IPS DF 6.9 (cell line): ENCODE measurements around the gene SLC2A5.

Experiments
- DNase-seq: peaks from one replicate; pipeline ENCODE4 v3.0.0-alpha.2; 2013; ENCODE audit warnings: low read depth, low spot score
- H3K27ac ChIP-seq: one replicate; pipeline ENCODE4 v1.5.1; 2013; ENCODE audit warnings: low read length, control low read depth
- H3K27me3 ChIP-seq: 2 replicates; pipeline ENCODE4 v1.6.1; 2013; ENCODE audit warnings: mild to moderate bottlenecking, low read length; ENCODE audit not compliant: control insufficient read depth, insufficient read depth
- H3K36me3 ChIP-seq: 2 replicates; pipeline ENCODE4 v1.6.1; 2013; ENCODE audit warnings: low read length; ENCODE audit not compliant: control insufficient read depth, insufficient read depth
- H3K4me1 ChIP-seq: 2 replicates; pipeline ENCODE4 v1.6.1; 2013; ENCODE audit warnings: low read length; ENCODE audit not compliant: control insufficient read depth, insufficient read depth
- H3K4me3 ChIP-seq: 2 replicates; pipeline ENCODE4 v1.5.1; 2013; ENCODE audit warnings: mild to moderate bottlenecking, low read length
- H3K9me3 ChIP-seq: 2 replicates; pipeline ENCODE4 v1.6.1; 2013; ENCODE audit warnings: low read length, inconsistent platforms; ENCODE audit not compliant: control insufficient read depth, insufficient read depth
- WGBS: extraction: QIAGEN DNeasy Blood & Tissue Kit; methylation state at CpG from one replicate; pipeline ENCODE4 v1.1.7; 2013; ENCODE audit warnings: mixed read lengths, missing lambda C conversion rate; ENCODE audit not compliant: insufficient read length, insufficient coverage; 5-methylcytosine and 5-hydroxymethylcytosine counted together

Gene SLC2A5

DNA sequence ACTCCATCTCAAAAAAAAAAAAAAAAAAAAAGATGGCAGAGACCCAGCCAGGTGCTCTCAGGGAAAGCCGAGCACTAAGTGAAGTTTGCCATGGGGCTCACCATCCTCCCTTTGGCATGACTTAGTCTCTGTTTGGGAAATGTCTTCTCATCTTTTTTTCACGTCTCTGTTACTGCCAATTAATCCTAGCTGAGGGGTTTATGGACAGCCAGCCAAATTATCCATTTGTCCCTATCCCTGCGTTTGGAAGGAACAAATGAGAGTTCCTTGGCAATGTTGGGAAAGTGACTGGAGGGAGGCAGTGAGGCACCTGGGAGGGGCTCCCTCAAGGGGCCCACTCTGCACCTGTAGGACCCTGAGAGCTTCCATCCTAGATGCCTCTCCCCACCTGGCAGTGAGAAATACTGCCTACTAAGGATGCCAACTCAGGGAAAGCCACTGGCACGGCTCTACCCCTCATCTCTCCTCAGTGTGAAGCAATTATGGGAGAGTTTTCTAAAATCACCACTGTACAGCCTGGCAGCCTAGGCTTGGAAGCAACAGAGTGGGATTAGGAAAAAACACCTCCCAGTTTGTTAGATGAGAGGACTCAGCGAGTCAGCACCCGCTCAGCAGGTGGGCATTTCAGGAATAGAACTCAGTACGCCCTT is 23.4 kb downstream of the SLC2A5 start:
- no peaks in the 10 kb centered on the region for H3K36me3 ChIP-seq
- H3K4me3 ChIP-seq, result no peak overlapping the region
- no peaks in the 10 kb centered on the region for H3K4me1 ChIP-seq
- H3K27ac ChIP-seq, result no peak overlapping the region
- no peak for DNase-seq
- no CpG with 5 or more reads among the region's 7 CpGs for WGBS
- no peaks in the 10 kb centered on the region for H3K9me3 ChIP-seq
- H3K27me3 ChIP-seq, result no peaks in the 10 kb centered on the region

DNA sequence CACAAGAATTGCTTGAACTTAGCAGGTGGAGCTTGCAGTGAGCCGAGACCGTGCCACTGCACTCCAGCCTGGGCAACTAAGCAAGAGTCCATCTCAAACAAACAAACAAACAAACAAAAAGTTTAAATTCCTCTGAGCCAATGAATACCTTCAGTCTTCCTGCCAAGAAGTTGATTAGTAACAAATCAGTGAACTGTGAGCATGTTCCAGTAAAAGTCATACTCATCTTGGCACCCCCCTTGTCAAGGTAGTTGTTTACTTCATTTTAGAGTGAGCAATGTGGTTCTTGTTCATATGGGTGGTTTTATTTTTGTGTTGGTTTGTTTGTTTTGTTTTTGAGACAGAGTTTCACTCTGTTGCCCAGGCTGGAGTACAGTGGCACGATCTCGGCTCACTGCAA is 25.2 kb downstream of the SLC2A5 start:
- H3K4me1 ChIP-seq, result no peaks in the 10 kb centered on the region
- no peaks in the 10 kb centered on the region for H3K27me3 ChIP-seq
- no peak overlapping the region for H3K27ac ChIP-seq
- WGBS, result no CpG with 5 or more reads among the region's 4 CpGs
- no peak for DNase-seq
- H3K36me3 ChIP-seq, result no peaks in the 10 kb centered on the region
- no peaks in the 10 kb centered on the region for H3K9me3 ChIP-seq
- no peak overlapping the region for H3K4me3 ChIP-seq

DNA sequence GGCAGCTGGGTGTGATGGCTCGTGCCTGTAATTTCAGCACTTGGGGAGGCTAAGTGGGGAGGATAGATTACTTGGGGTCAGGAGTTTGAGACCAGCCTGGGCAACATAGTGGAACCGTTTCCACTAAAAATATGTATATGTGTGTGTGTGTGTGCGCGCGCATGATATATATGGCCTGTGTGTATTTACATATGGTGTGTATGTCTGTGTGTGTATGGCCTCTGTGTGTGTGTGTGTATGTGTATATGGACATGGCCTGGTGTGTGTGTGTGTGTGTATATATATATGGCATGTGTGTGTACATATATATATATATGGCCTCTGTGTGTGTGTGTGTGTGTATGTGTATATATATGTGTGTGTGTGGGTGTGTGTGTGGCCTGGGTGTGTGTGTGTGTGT is 27.2 kb downstream of the SLC2A5 start:
- DNase-seq, result no peak
- no CpG with 5 or more reads among the region's 5 CpGs for WGBS
- Histone ChIP-seq H3K27me3 (no peaks in the 10 kb centered on the region), H3K9me3 (no peaks in the 10 kb centered on the region), H3K27ac (no peak overlapping the region), H3K4me3 (no peak overlapping the region), H3K36me3 (no peaks in the 10 kb centered on the region), H3K4me1 (no peaks in the 10 kb centered on the region)

DNA sequence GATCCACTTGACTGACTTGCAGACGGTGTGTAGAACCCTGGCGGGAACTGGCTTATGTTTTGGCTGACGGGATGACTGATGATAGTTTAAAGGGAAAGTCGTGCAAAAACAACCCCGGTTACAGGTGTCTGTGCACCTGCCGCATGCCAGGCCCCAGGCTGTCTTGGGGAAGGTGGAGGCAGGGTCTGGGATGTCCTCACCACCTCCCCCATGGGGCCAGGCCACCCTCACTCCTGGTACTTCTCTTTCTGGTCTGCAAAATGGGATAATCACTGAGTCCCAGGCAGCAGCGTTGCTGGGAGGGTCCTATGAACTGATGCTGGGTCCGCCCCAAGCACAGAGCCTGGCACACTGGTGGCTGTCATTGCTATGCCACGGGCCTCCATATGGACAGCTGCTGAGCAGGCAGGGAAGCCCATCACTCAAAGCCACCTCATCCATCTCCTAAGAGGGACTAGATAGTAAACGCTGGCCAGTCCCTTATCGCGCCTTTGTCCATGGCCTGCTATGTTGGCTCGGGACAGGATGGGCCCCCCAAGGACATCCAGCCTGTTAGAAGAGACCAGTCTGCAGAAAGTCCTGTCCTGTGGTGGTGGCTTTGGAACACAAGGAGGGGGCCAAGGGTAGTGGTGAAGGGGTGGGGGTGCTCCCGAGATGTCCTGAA is 28.2 kb downstream of the SLC2A5 start:
- H3K4me1 ChIP-seq, result no peaks in the 10 kb centered on the region
- H3K27ac ChIP-seq, result no peak overlapping the region
- H3K9me3 ChIP-seq, result no peaks in the 10 kb centered on the region
- H3K36me3 ChIP-seq, result no peaks in the 10 kb centered on the region
- no CpG with 5 or more reads among the region's 14 CpGs for WGBS
- H3K4me3 ChIP-seq, result no peak overlapping the region
- no peaks in the 10 kb centered on the region for H3K27me3 ChIP-seq
- no peak for DNase-seq

DNA sequence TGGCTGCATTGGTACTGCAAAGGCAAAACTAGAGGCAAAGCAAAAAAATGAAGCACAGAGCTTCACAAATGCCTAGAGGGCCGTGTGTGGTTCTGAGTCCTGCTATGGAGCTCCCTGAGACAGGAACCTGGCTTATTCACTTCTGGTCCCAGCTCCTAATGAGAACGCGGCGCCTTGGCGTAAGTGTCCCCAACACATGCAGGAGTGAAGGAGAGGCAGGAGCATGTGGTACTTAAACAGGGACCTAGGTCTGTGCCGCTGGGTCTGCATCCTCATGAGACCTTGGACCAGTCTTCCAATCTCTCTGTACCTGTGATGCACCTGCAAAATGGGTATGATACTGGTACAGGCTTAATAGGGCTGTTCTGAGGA is 28.8 kb downstream of the SLC2A5 start:
- DNase-seq, result no peak
- no peaks in the 10 kb centered on the region for H3K4me1 ChIP-seq

DNA sequence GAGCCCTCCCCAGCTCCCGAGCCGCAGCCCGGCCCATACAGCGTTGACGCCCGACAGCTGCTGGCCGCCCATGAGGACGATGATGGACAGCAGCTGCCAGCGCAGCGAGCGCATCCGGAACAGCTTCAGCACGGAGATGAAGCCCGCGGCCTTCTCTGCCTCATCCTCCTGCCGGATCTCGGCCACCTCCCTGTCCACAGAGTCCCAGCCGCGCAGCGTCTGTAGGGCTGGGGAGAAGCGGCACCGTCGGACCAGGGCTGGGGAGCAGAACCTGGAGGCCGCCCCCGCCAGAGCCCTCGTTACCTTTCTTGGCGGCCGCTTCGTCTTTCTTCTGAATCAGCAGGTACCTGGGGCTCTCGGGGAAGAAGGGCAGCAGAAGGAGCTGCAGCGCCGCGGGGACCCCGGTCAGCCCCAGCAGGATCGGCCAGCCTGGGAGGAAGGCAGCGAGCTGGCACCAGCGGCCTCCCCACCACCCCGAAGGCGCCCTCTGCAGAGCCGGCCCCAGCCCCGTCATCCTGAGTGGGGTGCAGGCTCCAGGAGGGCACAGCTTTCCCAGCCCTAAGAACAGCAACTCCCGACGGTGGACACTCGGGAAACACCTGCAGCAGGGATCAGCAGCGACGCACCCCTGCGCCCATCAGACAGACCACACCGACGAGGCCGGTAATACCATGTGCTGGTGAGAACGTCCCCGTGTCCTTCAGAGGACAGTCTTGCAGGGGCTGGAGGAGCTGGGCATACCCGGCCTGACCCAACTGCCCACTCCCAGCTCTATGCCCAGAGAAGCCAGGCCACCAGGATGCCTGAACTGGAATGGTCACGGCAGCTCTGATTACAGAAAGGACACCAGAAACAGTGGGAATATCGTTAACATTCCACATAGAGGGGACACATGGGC is 29.4 kb downstream of the SLC2A5 start:
- no peaks in the 10 kb centered on the region for H3K27me3 ChIP-seq
- no peak overlapping the region for H3K4me3 ChIP-seq
- DNase-seq, result no peak
- H3K9me3 ChIP-seq, result no peaks in the 10 kb centered on the region
- H3K27ac ChIP-seq, result no peak overlapping the region
- H3K36me3 ChIP-seq, result no peaks in the 10 kb centered on the region
- WGBS, result no CpG with 5 or more reads among the region's 55 CpGs
- no peaks in the 10 kb centered on the region for H3K4me1 ChIP-seq

More for the DNA sequence above, 28.8 kb downstream of the SLC2A5 start:
- no CpG with 5 or more reads among the region's 6 CpGs for WGBS
- Histone ChIP-seq H3K36me3 (no peaks in the 10 kb centered on the region), H3K27me3 (no peaks in the 10 kb centered on the region), H3K9me3 (no peaks in the 10 kb centered on the region), H3K27ac (no peak overlapping the region), H3K4me3 (no peak overlapping the region)

DNA sequence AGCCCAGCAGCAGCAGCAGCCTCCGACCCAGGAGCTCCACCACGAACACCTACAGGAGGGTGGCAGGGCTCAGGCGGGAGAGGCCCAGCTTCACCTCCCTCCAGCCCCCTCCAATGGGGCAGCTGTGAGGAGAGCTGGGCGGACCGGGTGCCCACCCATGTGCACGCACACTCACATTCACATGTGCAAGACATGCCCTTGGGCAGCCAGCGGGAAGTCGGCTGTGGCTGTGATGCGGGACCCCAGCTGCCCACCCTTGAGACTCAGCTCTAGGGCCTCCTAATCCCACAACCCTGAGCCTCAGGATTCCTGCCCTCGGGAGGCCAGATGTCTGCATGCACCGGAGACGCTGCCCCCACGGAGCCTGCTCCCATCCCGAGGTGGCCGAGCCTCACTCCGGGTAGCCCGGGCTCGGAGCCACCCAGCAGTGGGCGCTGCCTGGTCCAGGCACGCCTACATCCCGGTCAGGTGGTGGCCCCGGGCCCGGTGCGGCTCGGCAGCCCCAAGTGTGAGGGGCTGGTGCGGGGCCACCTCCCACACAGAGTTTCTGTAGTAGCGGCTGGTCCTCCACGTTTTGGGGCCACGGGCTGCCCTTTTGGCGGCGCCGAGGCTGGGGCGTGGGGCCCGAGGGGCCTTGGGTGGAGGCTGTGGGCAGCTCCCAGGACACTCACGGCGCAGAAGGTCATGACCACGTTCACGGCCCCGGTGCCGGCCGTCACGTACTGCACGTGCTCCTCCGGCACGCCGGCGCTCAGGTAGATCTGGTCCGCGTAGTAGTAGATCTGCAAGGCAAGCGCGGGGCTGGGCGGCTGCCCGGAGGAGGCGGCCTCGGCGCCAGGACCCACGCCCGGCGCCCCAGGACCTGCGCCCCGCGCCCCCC is 30.3 kb downstream of the SLC2A5 start:
- H3K27me3 ChIP-seq, result no peaks in the 10 kb centered on the region
- H3K4me3 ChIP-seq, result no peak overlapping the region
- no peaks in the 10 kb centered on the region for H3K4me1 ChIP-seq
- H3K36me3 ChIP-seq, result no peaks in the 10 kb centered on the region
- H3K9me3 ChIP-seq, result no peaks in the 10 kb centered on the region
- no peak for DNase-seq
- WGBS, result no CpG with 5 or more reads among the region's 62 CpGs
- no peak overlapping the region for H3K27ac ChIP-seq

DNA sequence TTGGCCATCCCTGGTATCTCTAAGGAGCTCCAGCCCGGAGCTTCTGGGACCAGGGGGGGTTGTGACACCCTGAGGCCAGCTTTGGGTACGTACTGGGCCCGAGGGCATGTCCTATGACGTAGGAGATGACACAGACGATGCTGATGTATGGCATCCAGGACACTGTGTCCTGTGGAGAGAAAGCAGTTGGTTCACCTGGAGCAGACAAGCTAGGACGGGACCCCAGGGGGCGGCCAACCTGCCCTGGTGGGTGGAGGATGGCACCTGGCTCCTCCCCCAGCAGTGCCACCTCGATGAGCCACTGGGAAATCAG is 31.1 kb downstream of the SLC2A5 start:
- no CpG with 5 or more reads among the region's 8 CpGs for WGBS
- no peak overlapping the region for H3K4me3 ChIP-seq
- H3K4me1 ChIP-seq, result no peaks in the 10 kb centered on the region
- no peak for DNase-seq
- H3K27me3 ChIP-seq, result no peaks in the 10 kb centered on the region
- H3K9me3 ChIP-seq, result no peaks in the 10 kb centered on the region
- no peaks in the 10 kb centered on the region for H3K36me3 ChIP-seq
- no peak overlapping the region for H3K27ac ChIP-seq

DNA sequence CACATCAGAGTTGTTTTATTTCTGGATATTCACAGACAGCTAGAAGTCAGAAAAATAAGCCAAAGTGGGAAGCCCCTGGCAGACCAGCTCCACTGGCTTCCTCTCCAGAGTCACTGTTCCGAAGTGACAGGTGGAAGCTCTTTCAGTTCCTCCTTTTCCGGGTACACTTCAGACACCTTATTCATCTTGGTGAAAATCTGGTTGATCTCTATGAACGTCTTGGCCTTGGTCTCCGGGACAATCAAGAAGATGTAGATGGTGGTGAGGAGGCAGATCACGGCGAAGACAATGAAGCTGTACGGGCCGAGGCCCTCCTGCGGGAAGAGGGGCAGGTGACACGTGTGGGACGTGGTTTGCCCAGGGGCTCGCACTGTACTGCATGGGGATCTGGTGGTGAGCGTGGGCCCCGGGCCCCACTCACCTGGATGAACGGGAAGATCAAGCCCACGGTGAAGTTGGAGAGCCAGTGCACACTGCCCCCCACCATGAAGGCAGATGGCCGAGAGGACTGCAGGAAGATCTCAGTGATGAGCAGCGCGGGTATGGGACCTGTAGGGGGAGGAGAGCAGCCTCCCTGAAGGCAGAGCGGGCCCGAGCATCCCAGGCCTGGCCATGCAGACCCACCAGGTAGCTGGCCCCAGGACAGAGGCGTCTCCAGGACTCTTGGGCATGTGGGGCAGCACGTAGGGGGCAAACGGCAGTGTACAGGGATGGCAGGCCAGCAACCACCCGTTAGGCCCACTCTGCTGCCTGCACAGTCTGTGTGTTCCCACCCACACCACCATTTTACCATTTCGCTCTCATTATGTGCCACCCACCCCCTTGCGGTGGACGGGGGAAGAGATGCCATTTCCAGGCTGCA is 31.7 kb downstream of the SLC2A5 start:
- H3K4me1 ChIP-seq, result no peaks in the 10 kb centered on the region
- no peak overlapping the region for H3K27ac ChIP-seq
- no peaks in the 10 kb centered on the region for H3K9me3 ChIP-seq
- H3K36me3 ChIP-seq, result no peaks in the 10 kb centered on the region
- no peak overlapping the region for H3K4me3 ChIP-seq
- DNase-seq, result no peak
- WGBS, result no CpG with 5 or more reads among the region's 28 CpGs
- no peaks in the 10 kb centered on the region for H3K27me3 ChIP-seq
